GM18951 (cell line): ENCODE measurements around the gene LOXHD1.

ENCODE experiments used
- POLR2A ChIP-seq: IDR thresholded peaks from 4 replicates; pipeline ENCODE4 v1.6.1; 2011; ENCODE audit warnings: mild to moderate bottlenecking; ENCODE audit not compliant: insufficient read length, insufficient read depth; ENCODE audit errors: extremely low read depth
- in situ Hi-C: fragments of 300-500 bp; cut with MboI; formaldehyde crosslinking; loops from one replicate; pipeline ENCODE4 v1.12.0; 2022; ENCODE audit warnings: low sequenced_read_pairs, mixed read lengths, inconsistent platforms; ENCODE audit not compliant: unreplicated experiment

Gene LOXHD1

DNA sequence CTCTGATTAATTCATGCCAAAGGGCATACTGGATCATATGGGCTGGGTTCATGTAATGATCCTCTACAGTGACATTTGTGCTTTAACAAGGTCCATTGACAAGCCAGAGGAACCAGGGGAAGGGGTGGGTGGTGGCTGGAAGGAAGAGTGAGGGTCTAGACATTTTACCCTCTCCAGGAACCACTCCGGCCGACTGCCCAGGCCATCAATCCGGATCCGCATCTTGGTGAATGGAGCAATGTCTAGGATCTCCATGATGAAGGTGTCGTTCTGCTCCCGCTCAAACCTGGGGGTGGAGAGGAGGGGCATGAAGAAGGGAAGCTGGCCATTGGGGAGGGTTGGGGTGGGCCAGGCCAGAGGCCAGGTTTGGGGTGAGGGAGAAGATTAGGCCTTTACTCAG, 147.5 kb downstream of the LOXHD1 start:
- in situ Hi-C loops: no loop called here
- TF ChIP-seq POLR2A: no peak

DNA sequence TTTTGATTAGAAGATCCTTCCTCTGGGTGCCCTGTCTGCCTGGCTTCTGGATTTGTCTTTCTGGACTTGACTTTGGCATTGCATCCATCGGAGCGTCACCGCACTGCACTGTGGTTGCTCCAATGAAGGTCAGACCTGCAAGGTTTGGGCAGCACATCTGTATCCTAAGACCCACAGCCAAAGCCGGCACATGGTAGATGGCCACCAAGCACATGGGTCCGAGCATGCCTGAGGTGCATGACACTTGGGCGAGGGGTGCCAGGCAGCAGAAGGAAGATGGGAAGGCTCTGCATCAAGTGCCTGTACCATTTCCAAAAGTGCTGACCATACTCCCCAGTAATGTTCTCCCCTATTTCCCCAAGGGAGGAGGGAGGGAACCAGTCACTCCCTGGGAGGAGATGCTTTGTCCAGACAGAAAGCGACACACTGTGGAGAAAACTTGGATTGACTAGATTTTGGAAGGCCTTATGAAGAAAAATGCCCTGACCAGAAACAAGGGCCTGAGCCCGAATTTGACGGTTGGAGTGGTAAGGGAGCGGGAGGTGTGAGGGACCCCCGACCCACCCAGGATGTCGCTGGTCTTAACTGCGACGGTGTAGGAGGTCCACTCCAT, 149.9 kb downstream of the LOXHD1 start:
- in situ Hi-C loops: no loop called here

DNA sequence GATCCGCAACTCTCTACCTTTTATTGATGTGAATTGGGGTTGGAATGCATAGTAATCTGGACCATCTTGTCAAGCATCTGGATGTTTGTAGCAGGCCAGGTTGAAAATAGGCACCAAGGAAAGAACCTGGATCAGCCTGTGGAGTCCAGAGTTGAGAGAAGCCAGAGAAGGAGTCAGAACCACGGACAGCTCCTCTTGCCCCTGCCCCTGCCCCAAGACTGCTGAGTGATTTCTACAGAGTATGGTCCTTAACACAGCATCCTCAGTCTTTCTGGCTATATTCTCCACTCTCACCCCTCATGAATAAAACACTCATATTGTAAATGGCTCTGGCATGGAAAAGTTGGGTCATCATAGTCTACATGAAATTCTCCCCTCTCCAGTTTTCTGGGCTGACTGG, 154.6 kb downstream of the LOXHD1 start:
- in situ Hi-C loops: no loop called here
- TF ChIP-seq POLR2A: no peak

More for the DNA sequence above, 149.9 kb downstream of the LOXHD1 start:
- no peak for TF ChIP-seq POLR2A

DNA sequence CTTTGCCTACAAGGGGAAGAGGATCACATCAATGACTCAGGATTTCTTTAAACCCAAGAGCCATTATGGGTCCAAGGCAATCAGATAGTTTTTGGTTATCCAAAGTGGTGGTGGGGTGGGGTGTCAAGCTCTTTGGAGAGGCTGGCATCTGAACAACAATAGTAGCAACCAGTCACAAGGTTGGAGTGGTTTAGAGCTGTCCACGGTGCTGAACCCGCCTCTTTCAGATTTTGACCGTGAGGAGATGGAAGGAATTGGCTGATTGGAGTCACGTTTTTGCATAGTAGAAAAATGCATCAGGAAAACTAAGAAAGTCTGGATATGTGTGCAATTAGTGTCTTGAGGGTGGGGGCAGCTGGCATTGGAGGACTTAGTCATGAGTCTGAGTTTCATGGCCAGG, 159.9 kb downstream of the LOXHD1 start:
- in situ Hi-C loops: loop anchor here (25.0 kb wide), 1 partner anchor 335 kb away; a partner anchor contains a TSS
- TF ChIP-seq POLR2A: no peak

DNA sequence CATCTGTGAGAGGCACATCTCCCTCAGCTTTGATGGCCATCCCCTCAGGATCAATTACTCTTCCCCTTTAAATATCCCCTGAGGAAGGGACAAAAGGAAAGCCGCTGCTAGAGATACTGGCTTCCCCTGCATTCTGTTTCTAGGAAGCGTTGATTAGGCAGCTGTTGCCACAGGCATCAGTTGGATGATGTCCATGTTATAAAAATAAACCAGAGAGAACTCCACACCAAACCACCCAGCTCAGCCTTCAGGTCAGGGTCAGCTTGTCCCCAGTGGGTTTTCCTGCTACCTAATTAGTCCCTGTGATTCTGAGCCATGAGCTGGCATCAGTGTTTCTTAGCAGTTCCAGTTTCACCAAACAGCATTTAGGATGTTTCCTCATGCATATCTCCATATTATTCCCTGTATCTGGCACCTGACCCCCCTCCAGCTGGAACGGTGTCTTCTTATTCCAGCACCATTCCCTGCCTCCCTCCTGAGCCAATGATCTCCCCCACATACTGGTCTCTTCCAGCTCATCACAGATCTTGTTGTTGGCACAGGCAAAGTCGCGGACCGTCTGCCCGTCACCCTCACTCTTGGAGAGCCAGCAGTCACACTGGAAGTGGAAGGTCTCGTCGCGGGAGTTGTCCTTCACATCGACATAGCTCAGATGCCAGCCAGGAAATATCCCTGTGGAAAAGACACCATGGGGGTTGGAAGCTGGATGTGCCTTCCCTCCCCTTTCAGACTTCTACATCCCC, 168.4 kb downstream of the LOXHD1 start:
- no peak for TF ChIP-seq POLR2A
- in situ Hi-C loops: loop anchor here (10.0 to 25.0 kb wide), 2 partner anchors 204 to 326 kb away; a partner anchor contains a TSS

DNA sequence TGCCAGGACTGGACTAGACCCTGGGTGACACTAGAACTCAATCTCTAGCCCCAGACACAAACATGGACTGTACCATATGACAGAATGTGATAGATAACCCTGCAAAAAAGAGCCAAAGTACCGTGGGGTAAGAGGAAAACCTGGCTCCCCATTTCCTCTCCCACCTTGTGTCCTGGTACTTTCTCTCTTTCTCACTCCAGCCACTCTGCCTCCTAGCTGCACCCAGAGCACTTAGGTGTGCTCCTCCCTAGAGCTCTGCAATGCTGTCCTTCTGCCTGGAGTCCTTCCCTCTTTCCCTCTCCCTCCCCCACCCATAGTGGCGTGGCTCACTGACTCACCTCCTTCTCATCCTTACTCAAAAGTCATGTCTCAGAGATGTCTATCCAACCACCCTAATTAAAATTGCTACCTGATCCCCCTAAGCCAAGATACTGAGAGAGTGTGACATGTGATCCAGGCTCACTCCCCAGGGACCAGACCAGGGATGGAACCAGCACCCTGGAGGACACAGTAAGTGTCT, 171.3 kb downstream of the LOXHD1 start:
- TF ChIP-seq POLR2A: no peak
- in situ Hi-C loops: loop anchor here (10.0 to 25.0 kb wide), 2 partner anchors 201 to 323 kb away; a partner anchor contains a TSS

DNA sequence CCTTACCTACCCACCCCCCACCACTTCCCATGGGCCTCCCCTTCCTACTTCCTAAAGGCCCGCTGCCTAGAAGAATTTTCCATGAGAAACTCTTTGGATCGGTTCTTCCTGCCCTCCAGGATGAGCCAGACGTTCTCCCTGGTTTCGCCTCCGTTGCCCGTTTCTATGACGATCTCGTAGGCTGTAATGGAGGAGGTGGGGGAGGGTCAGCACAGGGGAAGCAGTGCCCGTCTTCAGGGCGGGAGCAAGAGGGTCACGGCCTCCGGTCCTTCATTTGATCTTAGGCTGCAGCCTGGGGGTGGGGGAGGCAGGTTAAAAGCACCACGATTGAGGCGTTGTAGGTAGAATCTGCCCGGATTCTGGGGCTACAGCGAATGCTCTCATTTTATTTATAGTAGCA, 172.0 kb downstream of the LOXHD1 start:
- in situ Hi-C loops: loop anchor here (10.0 to 25.0 kb wide), 2 partner anchors 200 to 323 kb away; a partner anchor contains a TSS

DNA sequence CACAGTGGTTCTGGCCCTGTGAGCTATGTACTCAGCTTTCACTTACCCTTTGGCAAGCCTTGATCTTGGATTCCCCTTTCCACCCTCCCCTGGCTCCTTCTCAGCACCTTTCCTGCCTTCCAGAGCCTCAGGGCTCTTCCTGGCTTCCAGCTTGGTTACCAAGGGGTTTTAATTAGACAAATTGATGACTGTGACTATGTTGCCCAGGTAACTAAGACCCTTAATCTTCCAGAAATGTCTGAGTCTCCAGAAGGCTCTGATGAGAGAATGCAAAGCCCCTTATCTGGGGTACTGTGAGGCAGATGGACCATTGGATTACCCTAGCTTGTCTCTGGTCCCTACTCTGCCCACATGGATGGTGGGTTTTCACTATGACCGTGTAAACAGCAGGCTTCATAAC, 174.2 kb downstream of the LOXHD1 start:
- in situ Hi-C loops: loop anchor here (10.0 to 25.0 kb wide), 2 partner anchors 198 to 321 kb away; a partner anchor contains a TSS
- no peak for TF ChIP-seq POLR2A

More for the DNA sequence above, 172.0 kb downstream of the LOXHD1 start:
- no peak for TF ChIP-seq POLR2A

DNA sequence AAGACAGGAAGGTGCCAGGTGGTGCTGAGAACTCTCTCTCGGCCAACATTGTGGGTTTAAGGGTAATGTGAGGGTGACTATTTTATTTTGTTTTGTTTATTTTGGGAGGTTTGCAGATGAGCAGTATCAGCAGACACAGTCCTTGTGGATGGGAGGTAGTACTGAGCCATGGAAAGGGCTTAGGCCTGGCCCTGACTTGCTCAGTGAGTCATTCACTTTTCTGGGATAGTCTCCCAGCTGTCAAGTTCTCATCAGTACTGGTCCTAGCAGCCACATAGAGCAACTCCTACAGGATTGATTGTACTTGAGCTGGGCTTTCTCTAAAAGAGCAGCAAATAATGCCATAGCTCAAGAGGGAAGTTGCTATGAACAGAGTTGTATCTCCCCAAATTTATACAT, 175.2 kb downstream of the LOXHD1 start:
- TF ChIP-seq POLR2A: no peak
- in situ Hi-C loops: loop anchor here (10.0 to 25.0 kb wide), 2 partner anchors 197 to 320 kb away; a partner anchor contains a TSS

DNA sequence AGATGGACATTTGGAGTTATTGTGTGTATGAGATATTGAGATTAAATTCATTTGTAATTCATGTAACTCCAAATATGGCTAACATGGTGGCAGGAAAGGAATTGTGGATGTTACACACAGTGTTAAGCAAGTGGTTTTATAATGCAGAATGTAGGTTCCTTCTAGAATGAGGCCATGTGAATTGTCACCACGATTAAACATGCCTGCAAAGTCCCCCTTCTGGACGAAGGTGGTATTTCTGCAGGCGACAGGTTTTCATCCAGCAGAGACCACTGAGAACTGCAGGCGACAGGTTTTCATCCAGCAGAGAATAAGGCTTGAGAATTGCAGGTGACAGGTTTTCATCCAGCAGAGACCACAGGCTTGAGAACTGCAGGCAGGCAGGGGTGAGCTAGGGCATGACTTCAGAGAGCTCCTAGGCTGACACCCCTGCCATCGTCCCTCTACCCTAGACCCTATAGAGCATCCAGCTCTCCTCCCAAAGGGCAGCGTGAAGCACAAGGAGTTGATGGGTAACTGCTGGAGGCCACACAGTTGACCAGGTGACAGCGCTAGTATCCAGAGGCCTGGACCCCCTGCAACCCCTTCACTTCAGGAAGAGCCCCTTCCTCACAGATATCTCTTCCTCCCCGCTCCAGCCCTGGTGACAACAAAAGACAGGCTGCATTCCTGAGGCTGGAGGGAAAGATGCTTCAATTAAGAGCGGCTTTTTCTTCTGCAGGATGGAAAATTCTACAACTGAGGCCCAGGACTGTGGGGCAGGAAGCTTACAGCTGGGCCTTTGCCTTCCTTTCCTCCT, 175.8 kb downstream of the LOXHD1 start:
- TF ChIP-seq POLR2A: no peak
- in situ Hi-C loops: loop anchor here (10.0 to 25.0 kb wide), 2 partner anchors 196 to 319 kb away; a partner anchor contains a TSS

DNA sequence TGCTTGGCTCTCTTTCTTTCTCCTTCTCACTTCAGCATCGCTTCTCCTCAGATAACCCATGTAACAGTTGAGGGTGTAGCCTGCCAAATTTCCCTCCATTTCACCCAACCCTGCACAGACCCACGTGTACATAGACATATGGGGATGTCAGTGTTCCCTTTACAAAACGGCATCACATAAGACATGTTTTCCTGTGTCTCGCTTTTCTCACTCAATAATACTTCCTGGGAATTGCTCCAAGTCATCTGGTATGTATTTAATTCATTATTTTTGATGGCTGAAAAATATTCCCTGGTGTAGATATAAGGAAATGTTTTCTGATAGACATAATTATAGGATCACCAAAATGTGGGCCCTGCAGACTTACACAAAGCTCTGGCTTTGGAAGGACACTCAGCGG, 176.8 kb downstream of the LOXHD1 start:
- in situ Hi-C loops: loop anchor here (10.0 to 25.0 kb wide), 2 partner anchors 195 to 318 kb away; a partner anchor contains a TSS
- no peak for TF ChIP-seq POLR2A

DNA sequence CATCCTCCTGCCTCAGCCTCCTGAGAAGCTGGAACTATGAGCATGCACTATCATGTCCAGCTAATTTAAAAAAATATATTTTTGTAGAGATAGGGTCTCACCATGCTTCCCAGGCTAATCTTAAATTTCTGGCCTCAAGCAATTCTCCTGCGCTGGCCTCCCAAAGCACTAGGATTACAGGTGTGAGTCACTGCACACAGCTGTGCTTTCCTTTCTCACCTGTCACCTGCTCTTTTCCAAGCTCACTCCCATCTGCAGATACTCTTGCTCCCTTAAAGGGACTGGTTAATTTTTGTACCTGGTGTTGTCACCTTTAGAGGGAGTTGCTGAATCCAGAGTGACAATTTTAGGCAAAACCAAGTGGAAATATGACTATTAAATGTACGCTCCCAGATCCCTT, 178.2 kb downstream of the LOXHD1 start:
- in situ Hi-C loops: loop anchor here (25.0 kb wide), 1 partner anchor 316 kb away; a partner anchor contains a TSS
- no peak for TF ChIP-seq POLR2A

DNA sequence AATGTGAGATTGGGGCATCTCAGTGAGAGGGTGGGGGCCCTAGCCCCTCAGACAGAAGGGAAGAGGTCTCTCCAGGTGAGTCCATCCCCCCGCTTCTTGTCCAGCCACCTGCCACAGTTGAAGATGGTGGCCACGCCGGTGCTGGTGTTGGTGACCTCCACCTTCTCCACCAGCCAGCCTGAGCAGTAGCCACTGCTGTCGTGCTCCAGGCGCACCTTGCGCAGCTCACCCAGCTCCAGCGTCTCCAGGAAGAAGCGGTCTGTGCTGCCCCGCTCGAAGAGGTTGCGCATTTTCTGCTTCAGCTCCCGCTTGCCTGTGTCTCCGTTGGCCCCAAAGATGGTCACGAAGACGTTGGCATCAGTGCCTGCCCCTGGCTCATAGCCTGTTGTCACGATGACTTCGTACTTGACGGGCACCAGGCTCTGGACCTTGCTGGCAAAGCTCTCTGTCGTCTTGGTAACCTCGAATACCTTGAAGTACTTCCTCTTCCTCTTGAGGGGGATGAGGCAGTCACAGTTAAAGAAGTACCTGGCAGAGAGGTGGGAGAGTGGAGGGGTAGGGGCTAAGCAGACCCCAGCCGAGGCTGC, 179.5 kb downstream of the LOXHD1 start:
- no peak for TF ChIP-seq POLR2A
- in situ Hi-C loops: loop anchor here (25.0 kb wide), 1 partner anchor 315 kb away; a partner anchor contains a TSS

DNA sequence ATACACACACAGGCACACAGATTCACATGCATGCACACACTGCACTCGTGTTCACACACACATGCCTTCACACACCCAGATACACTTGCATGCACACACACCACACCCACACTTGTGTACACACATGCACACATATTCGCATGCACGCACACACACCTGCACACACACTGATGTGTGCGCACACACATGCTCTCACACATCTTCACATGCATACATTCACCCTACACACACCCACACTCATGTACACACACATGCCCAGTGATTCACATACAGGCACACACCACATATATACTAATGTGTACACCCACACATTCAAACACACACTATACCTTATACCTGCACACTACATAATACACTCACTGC, 181.6 kb downstream of the LOXHD1 start:
- no peak for TF ChIP-seq POLR2A
- in situ Hi-C loops: loop anchor here (25.0 kb wide), 1 partner anchor 313 kb away; a partner anchor contains a TSS
